Measurements from ENCODE around the gene FAM193A. TPM values are rescaled to one million over a fixed set of nuclear protein-coding genes. Genes with fewer than 3 reads are reported as not detected.

FAM193A gene
- polyA plus RNA-seq, 1 donor (not counting 4 experiments of a cell fraction or from before 2014, with no cell fraction given) = 3.6 TPM

DNA sequence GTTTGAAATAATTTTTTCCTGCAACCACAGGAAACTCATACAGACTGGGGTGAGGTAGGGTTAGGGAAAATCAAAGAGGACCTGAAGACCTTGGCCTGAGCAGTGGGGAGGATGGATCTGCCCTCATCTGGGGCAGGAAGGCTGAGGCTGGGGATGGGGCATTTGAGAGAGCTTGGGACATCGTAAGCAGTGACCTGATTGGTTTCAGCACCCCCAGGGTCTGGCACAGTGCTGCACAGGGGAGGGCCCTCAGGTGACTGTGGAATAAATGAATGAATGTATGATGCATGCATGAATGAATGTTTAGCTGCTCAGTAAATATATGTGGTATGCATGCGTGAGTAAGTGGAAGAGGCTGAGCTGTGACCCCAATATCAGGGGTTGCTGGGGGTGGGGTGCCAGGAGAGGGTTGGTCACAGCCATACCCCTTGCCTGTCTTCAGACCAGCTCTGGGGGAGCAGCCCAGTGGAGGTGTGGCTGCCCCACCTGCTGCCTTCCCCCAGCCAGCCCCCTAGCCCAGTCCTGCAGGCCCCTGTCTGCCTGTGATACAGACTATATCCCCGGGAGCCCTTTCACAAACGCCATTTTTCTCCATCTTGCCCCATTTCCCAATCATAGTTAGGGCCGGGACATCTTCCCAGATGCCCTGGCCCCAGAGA lies 230.7 kb downstream of the FAM193A start:
- Histone ChIP-seq H3K9me3 (ENCODE audit: control insufficient read depth, low read depth, low read length) (no peaks in the 10 kb centered on the region), H3K4me1 (ENCODE audit: control insufficient read depth, extremely low read depth, insufficient read depth, low read length) (peaks cover 4% of the 10 kb centered on the region), H3K27ac (ENCODE audit: control insufficient read depth, insufficient read depth, low read length) (no peak overlapping the region), H3K36me3 (ENCODE audit: control insufficient read depth in 2 of 2, extremely low read depth in 1 of 2, insufficient read depth in 2 of 2, low read length in 2 of 2) (no peaks in the 10 kb centered on the region), H4K20me1 (ENCODE audit: control insufficient read depth, extremely low read depth, insufficient read depth, low read length) (no peaks in the 10 kb centered on the region), H3K4me3 (ENCODE audit: control insufficient read depth in 2 of 3, extremely low read depth in 1 of 3, insufficient read depth in 2 of 3, low read depth in 1 of 3, low read length in 3 of 3) (no peak overlapping the region), H3K27me3 (ENCODE audit: control insufficient read depth, extremely low read depth, insufficient read depth, low read length) (no peaks in the 10 kb centered on the region), H3K9me1 (ENCODE audit: control insufficient read depth, extremely low read depth, insufficient read depth, low read length) (no peaks in the 10 kb centered on the region), H2AFZ (ENCODE audit: control insufficient read depth, low read length) (no peak overlapping the region), H3K9ac (ENCODE audit: control insufficient read depth, extremely low read depth, insufficient read depth, low read length) (no peak overlapping the region), H3K4me2 (ENCODE audit: control insufficient read depth, extremely low read depth, insufficient read depth, low read depth, low read length) (no peak overlapping the region), H3K79me2 (ENCODE audit: control insufficient read depth, insufficient read depth, low read length) (no peaks in the 10 kb centered on the region)
- TF ChIP-seq EZH2 (IDR thresholded peaks at IDR 0.05; ENCODE audit: low read length) = no peak
- TF ChIP-seq, protein P1, sequence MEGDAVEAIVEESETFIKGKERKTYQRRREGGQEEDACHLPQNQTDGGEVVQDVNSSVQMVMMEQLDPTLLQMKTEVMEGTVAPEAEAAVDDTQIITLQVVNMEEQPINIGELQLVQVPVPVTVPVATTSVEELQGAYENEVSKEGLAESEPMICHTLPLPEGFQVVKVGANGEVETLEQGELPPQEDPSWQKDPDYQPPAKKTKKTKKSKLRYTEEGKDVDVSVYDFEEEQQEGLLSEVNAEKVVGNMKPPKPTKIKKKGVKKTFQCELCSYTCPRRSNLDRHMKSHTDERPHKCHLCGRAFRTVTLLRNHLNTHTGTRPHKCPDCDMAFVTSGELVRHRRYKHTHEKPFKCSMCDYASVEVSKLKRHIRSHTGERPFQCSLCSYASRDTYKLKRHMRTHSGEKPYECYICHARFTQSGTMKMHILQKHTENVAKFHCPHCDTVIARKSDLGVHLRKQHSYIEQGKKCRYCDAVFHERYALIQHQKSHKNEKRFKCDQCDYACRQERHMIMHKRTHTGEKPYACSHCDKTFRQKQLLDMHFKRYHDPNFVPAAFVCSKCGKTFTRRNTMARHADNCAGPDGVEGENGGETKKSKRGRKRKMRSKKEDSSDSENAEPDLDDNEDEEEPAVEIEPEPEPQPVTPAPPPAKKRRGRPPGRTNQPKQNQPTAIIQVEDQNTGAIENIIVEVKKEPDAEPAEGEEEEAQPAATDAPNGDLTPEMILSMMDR (optimal IDR thresholded peaks at IDR 0.05 in 1 of 3, IDR thresholded peaks at IDR 0.05 in 1 of 3, conservative IDR thresholded peaks at IDR 0.05 in 1 of 3; ENCODE audit: extremely low read depth in 1 of 3, insufficient read depth in 2 of 3, low read length in 3 of 3) = no peak
- FAIRE-seq (no peak), DNase-seq (ENCODE audit: low read depth, low spot score) (no peak)
- dilution Hi-C loops (cut with MboI; ENCODE audit: extremely low pct_ligation_motif_present, low sequenced_read_pairs) = no loop called here

DNA sequence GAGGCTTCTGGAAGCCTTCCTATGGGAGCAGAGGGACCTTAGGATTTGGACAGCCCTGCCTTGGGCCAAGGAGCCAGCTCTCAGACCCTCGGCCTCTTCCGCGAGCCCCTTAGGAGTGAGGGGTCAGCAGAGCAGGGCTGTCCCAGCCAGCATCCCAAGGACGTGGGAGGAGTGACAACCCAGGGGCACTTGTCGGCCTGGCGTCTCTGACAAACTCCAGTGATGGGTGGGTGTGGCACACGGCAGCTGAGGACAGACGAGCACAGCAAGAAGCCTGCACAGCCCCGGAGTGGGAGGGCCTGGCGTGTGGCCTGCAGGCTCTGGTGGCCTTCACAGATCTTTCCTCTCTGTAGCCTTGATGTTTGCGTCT lies 231.2 kb downstream of the FAM193A start:
- no peaks in the 10 kb centered on the region for H3K27me3 ChIP-seq (ENCODE audit: control insufficient read depth, extremely low read depth, insufficient read depth, low read length)
- no peaks in the 10 kb centered on the region for H3K36me3 ChIP-seq (ENCODE audit: control insufficient read depth in 2 of 2, extremely low read depth in 1 of 2, insufficient read depth in 2 of 2, low read length in 2 of 2)
- no peaks in the 10 kb centered on the region for H3K9me3 ChIP-seq (ENCODE audit: control insufficient read depth, low read depth, low read length)
- DNase-seq (ENCODE audit: low read depth, low spot score) = no peak
- peaks cover 4% of the 10 kb centered on the region for H3K4me1 ChIP-seq (ENCODE audit: control insufficient read depth, extremely low read depth, insufficient read depth, low read length)
- dilution Hi-C loops (cut with MboI; ENCODE audit: extremely low pct_ligation_motif_present, low sequenced_read_pairs) = no loop called here
- H3K4me2 ChIP-seq (ENCODE audit: control insufficient read depth, extremely low read depth, insufficient read depth, low read depth, low read length) = no peak overlapping the region
- no peaks in the 10 kb centered on the region for H4K20me1 ChIP-seq (ENCODE audit: control insufficient read depth, extremely low read depth, insufficient read depth, low read length)
- TF ChIP-seq EZH2 (IDR thresholded peaks at IDR 0.05; ENCODE audit: low read length) = no peak
- TF ChIP-seq, protein P1 (optimal IDR thresholded peaks at IDR 0.05 in 1 of 3, IDR thresholded peaks at IDR 0.05 in 1 of 3, conservative IDR thresholded peaks at IDR 0.05 in 1 of 3; ENCODE audit: extremely low read depth in 1 of 3, insufficient read depth in 2 of 3, low read length in 3 of 3) = no peak
- no peak overlapping the region for H2AFZ ChIP-seq (ENCODE audit: control insufficient read depth, low read length)
- no peak overlapping the region for H3K9ac ChIP-seq (ENCODE audit: control insufficient read depth, extremely low read depth, insufficient read depth, low read length)
- no peaks in the 10 kb centered on the region for H3K9me1 ChIP-seq (ENCODE audit: control insufficient read depth, extremely low read depth, insufficient read depth, low read length)
- no peak overlapping the region for H3K27ac ChIP-seq (ENCODE audit: control insufficient read depth, insufficient read depth, low read length)
- H3K4me3 ChIP-seq (ENCODE audit: control insufficient read depth in 2 of 3, extremely low read depth in 1 of 3, insufficient read depth in 2 of 3, low read depth in 1 of 3, low read length in 3 of 3) = no peak overlapping the region
- H3K79me2 ChIP-seq (ENCODE audit: control insufficient read depth, insufficient read depth, low read length) = no peaks in the 10 kb centered on the region
- no peak for FAIRE-seq
